MM.1S (cell line): ENCODE data around the gene MXRA5.

ENCODE experiments used
- EZH2 ChIP-seq: fragments of 300-600 bp; sonication (generic); optimal IDR thresholded peaks from 2 replicates; pipeline ENCODE3; 2017; ENCODE audit warnings: low read depth, mild to moderate bottlenecking, antibody characterized with exemption, low read length, mixed read lengths
- TF ChIP-seq, protein P1 (sequence below): fragments of 300-600 bp; sonication (generic); IDR thresholded peaks from 2 replicates; pipeline ENCODE4 v1.5.1; 2016; ENCODE audit warnings: antibody characterized with exemption, low read length, mixed read lengths

DNA sequence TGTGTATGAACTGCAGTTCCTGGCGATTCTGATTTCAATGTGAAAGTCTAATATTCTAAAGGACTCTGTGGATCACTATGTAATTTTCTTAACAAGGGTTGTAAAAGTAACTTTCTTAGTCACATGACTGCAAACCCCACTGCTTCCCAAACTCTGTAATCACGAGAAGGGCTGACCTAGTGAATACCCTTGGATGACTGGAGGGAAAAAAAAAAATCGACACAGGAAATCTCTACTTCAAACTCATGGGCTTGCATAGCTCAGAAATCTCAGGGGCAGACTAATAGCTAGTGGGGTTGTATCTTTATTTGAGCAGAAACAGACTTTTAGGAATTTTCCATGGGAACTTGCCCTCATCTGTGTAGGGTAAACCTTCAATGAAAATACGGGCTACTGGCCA lies 4.8 kb upstream of the MXRA5 start:
- TF ChIP-seq, protein P1, sequence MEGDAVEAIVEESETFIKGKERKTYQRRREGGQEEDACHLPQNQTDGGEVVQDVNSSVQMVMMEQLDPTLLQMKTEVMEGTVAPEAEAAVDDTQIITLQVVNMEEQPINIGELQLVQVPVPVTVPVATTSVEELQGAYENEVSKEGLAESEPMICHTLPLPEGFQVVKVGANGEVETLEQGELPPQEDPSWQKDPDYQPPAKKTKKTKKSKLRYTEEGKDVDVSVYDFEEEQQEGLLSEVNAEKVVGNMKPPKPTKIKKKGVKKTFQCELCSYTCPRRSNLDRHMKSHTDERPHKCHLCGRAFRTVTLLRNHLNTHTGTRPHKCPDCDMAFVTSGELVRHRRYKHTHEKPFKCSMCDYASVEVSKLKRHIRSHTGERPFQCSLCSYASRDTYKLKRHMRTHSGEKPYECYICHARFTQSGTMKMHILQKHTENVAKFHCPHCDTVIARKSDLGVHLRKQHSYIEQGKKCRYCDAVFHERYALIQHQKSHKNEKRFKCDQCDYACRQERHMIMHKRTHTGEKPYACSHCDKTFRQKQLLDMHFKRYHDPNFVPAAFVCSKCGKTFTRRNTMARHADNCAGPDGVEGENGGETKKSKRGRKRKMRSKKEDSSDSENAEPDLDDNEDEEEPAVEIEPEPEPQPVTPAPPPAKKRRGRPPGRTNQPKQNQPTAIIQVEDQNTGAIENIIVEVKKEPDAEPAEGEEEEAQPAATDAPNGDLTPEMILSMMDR = no peak
- no peak for TF ChIP-seq EZH2
